HG03520 (cell line): ENCODE measurements around the gene ESPNL.

ENCODE experiments used
- ATAC-seq: cut with Tn5 transposase; IDR thresholded peaks from one replicate; pipeline ENCODE4 v1.9.1; 2021; ENCODE audit warnings: mild to moderate bottlenecking, moderate library complexity; ENCODE audit not compliant: unreplicated experiment

Gene ESPNL

DNA sequence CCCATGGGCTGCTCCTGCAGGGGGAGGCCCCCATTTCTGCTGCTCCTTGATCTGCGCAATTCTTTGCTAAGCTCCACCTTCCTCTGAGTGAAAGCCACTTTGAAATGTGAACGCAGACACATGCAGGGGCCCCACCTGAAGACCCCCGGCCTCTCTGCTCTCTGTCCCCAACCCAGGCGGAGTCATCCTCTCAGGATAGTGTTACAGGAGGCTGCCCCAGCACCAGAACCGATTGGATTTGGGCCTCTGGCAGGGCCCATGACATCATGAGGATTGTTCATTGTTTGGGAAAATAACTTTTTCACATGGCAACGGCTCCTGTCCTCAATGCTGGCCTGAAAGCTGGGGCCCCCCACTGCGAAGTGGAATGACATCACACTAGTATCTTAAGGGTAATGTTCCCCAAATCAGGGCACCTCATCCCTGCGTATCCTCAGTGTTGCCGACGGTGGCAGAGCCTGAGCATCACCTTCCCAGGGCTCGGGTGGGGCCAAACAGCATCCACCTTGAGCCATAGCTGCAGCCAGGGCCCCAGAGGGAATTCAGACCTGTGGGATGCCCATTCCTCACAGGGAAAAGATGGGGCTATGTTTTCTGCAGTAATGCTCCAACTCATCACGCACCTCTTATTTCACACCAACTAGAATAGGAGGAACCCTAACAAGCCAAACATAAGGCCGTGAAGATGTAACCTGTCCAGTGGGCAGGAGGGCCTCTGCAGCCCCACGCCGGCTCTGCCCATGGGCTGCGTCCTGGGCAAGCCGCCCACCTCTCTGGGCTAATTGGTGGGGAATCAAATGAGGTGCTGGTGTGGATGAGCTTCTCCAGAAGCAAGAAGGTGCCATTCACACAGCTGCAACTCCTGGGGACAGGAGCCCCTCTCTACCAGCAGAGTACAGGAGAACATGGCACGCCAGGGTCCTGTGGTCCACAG is 55.9 kb downstream of the ESPNL start:
- no peak for ATAC-seq

DNA sequence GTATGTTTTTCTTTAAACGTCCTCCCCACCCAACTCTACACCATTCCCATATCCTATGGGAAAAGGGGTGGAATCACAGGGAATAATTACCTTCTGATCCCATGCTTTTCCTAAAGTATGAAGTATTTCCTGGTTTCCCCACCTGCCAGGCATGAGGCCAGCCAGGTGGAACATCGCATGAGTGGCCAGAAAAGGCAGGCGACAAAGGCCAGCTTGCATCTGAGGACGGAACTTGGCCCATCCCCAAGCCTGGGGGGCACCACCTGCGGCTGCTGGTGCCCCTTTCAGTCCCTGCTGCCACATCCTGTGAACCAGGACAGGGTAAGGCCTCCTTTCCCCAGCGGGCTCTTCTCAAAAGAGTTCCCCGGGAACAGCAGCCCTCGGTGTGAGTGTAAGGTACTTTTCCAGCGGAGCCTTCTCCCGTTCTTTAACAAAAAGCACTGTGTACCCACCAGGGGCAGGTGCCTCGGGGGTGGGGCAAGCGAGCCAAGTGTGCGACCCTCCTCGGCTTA is 57.4 kb downstream of the ESPNL start:
- ATAC-seq, result no peak

DNA sequence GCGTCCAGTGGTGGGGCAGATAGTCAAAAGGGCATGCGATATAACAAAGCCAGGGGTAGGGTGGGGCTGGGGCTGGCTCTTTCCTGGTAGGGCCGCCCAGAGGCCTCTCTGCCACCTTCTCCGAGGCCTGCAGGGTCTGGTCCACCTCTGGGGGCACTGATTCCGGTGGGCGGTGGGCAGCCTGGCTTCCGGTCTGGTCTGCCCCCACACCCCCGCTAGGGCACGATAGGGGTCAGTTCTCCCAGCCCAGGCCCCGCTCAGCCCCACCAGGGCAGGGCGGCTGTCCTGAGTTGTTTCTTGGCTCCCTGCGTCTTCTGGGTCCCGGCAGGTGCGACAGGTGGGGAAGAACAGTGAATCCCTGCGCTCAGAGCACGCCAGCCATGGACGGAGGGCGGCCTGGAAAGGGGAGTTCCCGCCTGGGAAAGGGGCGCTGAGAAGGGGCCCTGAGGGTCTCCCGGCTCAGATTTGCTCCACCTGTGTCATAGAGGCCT is 57.9 kb downstream of the ESPNL start:
- ATAC-seq, result no peak

DNA sequence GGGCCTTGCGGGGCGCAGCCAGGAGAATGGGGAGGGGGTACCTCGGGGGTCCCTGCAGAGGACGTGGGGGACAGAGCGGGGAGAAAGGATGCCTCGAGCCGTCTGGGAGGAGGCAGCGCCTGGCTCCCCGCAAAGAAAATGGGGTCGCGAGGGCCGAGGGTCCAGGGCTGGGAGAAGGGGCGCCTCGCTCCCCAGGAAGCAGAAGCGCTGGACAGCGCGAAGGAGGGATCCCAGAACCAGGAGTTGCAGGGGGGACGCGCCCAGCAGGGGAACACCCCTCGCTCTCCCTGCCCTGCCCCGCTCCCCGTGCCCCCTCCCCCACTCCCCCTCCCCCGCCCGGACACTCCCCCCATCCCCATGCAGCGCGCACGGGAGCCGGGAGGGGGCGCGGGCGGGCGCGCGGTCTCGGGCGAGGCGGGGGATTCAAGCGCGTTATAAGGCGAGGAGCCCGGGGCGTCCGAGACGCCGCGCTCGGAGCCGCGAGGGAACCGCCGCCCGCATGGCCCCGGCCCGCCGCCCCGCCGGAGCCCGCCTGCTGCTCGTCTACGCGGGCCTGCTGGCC is 58.5 kb downstream of the ESPNL start, which contains the start of gene ERFE:
Gene ERFE (plus strand): TSS at position 462 of the 562 bp plus-strand sequence. CDS start 38 bp downstream, at position 500.
- no peak for ATAC-seq

DNA sequence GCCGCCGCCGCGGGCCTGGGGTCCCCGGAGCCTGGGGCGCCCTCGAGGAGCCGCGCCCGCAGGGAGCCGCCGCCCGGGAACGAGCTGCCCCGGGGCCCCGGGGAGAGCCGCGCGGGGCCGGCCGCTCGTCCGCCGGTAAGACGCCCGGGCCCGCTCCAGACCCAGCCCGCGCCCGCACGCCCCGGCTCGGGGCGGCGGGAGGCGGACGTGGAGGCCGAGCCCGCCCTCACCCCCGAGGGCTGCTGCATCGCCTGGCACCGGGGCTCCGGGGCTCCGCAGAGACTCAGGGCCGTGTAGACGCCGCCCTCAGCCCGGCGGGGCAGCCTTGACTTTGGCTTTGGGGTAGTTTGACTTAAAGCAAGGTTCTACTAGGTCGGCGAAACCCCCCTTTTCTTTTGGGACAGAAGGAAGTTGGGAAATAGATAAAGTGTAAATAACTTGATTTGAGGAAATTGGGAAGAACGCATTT is 59.0 kb downstream of the ESPNL start:
- ATAC-seq, result no peak

DNA sequence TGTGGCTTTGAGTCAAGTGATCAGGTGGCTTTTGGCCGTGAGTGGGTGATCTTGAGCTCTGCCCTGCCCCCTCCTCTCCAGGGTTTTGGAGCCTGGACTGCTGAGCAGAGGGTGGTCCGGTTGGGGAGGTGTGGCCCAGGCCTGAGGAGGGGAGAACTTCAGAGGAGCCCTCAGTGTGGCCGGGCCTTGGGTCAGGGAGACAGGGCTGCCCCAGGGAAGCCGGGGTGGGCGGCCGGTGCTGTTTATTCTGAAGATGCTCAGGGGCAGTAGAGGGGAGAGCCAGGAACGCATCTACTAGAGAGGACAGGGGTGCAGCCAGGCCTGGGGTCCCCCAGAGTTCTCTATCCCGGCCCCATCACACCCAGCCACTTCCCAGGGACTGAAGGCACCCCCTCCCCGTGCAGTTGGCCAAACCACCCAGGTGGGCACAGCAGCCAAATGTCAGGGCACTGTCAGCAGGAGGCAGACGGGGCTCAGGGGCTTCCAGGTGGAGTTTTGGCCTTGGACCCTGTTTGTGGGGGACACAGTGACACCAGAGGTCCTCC is 59.6 kb downstream of the ESPNL start:
- ATAC-seq, result no peak

DNA sequence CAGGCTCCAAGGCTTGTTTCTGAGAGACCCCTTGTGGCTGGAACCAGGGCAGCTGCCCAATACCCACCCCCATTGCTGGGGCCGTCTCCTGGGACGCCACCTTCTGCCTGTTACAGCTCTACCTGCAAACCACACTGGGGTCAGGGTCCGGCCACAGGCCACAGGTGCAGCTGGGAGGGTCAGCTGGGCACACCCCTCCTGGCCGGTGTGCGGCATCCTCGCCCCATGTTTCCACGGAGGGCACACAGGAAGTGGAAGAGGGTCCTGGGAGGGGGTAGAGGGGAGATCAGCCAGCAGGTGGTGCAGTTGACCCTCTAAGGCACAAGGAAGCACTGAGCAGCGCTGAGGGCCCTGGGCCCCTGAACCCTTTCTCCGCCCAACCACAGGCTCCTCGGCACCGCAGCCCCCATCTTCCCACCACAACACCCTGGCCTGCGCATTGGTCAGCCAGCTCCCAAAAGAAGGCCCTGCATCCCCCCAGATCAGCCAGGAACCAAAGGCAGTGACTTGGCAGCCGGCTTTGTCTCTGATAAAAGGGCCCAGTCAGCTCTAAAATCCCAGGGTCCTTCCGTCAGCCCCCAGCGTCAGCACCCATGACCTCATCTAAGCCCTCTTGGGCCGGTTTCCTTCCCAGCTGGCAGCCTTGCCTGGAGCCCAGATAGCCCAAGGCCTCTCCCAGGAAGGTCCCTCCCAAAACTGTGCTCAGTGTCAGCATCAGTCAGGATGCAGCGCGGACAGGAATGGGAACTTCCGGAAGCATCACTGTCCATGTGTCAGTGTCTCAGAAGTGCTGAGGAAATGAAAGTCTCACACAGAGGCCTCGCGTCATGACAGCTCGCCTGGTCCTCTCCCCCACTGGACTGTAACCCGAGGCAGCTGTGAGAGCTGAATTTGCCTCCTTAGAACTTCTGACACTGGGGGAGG is 60.3 kb downstream of the ESPNL start:
- no peak for ATAC-seq

DNA sequence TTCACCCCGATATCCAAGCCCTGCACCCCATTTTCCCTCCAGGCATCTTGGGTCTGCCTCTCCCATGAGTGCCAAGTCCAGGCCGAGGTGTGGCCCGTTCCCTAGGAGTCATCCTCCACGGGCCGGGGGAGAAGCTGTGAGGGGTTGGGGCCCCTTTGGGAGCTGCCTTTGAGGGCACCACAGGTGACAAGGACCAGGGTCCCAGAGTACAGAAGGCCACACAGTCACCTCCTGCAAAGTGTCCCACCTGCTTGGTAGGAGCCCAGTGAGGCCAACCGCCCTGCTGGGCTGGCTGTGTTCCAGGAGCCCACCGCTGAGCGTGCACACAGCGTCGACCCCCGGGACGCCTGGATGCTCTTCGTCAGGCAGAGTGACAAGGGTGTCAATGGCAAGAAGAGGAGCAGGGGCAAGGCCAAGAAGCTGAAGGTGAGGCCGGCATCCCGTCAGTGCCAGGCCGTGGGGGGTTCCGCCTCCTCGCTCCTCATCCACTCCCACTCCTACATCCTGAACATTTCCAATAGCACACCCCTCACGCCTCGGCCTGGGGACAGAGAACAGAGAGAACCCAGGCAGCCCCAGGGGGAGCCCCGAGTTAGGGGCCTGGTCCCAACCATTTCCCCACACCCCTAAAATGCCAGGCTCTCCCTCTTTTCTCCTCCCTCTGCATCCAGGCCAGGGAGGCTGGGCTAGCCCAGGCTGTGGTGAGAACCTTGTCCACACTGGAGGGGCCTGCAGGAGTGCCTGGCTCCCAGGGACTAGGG is 61.3 kb downstream of the ESPNL start:
- ATAC-seq, result no peak

DNA sequence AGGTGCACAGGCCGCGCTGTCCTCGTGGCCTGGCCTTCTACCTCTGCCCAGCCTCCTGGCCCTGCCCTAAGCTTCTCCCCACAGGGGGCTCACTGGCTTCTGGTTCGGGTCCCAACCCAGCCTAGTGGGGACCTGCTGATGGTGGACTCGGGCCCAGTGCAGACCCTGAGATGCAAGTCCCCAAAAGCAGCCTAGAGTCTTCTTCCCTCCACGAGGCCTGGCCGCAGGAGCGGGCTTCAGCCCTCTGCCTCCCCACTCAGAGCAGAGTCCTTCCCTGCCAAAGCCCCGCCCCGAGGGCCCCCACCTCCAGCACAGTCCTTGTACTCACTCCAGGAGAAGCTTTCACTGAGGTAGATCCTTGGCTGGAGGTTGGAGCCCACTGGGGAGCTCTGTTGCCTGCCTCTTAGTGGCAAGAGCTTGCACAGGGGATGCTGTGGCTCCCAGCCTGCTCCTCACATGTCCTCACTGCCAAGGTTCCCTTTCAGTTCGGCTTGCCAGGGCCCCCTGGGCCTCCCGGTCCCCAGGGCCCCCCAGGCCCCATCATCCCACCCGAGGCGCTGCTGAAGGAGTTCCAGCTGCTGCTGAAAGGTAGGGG is 62.2 kb downstream of the ESPNL start:
- no peak for ATAC-seq

DNA sequence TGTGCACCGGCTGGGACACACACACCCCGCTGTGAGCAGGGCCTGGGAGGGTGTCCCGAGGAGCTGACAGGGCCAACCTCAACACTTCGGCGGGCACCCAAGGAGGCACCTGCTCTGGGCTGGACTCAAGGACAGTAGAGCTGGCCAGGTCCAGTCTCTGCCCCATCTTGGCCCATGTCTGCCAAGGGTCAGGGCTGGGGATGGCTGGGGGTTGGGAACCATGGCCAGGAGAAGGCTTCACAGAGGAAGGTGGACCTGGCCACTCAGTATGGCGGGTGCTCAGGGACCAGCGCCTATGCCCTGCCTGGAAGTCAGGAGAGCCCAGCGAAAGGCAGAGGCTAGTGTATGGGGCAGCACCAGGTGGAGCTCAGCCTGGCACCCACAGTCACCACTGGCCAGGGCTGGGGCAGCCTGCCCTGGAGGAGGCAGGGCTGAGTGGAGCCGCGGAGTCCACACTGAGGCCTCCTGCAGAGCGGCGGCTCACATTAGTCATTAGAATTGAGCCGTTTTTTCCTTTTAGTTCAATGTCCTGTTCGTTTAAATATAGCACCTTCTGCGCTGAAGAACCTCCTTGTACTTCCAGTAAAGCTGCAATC is 62.8 kb downstream of the ESPNL start:
- ATAC-seq, result no peak

DNA sequence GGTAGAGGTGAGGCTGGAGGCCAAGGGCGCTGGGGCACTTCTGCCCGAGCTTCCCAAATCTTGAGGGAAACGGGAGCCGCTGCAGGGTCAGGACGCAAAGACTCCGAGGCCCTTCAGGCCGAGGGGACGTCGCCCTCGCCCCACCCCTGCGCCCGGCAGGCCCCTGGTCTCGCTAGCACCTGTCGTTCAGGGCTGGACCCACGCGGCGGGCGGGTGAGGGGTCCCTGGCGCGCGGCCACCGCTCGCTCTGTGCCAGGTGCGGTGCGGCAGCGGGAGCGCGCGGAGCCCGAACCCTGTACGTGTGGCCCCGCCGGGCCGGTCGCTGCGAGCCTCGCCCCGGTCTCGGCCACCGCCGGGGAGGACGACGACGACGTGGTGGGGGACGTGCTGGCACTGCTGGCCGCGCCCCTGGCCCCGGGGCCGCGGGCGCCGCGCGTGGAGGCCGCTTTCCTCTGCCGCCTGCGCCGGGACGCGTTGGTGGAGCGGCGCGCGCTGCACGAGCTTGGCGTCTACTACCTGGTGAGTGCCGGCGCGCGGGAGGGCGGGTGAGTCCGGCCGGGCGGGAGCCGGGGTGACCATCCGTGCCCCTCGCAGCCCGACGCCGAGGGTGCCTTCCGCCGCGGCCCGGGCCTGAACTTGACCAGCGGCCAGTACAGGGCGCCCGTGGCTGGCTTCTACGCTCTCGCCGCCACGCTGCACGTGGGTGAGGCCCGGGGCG is 63.5 kb downstream of the ESPNL start:
- ATAC-seq, result no peak

DNA sequence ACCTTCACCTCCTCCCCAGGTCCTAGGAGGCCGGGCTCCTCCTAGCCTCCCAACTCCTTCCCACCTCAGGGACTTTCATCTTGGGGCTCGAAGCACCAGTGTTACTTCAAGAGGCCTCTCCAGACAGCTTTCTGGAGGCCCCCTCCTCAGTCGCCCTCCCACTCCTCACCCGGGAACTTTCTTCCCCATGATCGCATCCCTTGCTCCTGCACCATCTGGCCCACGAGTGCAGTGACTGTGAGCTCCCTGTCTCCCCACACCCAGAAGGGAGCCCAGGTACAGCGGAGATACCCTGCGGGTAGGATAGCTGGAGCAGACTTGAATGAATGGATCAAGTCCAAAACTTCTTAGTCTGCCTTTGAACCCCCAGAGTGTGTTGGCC is 64.8 kb downstream of the ESPNL start:
- ATAC-seq, result no peak

DNA sequence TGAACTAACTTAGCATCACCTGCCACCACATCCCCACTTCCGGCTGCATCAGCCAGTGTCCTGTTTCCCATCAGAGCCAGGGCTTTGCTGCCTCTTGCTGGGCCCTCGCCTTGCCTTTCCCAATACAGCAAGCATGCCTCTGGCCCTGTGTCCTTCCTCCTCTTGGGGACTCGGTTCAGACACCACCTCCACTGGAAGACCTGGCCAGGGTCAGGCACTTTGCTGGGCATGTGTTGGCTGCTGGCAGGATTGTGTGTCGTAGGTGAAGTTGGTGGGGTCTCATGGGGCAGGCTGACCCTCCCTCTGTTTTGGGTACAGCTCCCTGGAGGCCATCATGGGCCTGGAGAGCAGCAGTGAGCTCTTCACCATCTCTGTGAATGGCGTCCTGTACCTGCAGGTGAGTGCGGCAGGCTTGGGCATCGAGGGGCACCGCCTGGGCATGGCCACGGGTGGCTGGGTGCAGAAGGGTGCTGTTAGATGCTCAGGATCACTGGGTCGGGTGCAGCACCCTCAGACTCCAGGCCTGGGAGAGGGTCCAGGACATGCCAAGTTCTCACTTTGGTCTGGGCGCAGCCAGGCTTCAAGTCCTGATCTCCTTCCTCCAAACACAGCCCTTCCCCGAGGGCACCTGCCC is 65.3 kb downstream of the ESPNL start:
- ATAC-seq, result no peak

DNA sequence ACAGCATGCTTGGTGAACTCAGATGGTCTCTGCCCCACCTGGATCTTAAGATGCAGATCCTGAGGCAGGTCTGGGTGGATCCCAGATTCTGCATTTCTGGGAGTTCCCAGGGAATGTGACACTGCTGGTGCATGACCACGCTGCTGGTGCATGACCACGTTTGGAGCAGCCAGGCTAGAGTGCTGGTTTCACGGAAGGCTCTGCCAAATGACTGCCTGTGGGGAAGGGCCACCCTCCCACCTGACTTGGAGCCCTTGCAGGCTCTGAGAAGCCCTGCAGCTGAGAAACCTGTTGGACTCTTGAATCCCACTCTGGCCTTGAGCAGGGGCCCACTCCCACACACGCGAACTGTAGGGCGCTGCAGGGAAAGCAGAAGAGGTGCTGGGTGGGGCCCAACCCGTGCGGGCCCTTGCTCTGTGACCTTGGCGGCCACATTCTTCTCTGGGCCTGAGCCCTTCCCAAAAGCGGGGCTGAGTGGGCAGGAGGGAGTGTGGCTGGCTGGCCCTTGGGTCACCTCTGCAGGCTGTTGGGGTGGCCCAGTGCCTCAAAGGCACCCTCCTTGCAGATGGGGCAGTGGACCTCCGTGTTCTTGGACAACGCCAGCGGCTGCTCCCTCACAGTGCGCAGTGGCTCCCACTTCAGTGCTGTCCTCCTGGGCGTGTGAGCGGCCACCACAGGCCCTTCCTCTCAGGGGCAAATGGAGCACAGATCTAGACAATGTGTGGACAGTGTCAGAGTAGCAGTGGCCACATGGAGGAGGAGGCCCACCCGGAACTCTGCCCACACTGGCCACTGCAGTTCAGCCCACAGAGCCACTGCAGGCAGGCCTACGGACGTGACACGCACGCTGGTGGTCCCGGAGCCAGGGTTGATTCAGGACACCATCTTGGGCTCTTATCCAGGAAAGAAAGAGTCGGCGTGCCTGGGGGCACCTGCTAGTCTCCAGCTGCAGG is 66.5 kb downstream of the ESPNL start:
- no peak for ATAC-seq

DNA sequence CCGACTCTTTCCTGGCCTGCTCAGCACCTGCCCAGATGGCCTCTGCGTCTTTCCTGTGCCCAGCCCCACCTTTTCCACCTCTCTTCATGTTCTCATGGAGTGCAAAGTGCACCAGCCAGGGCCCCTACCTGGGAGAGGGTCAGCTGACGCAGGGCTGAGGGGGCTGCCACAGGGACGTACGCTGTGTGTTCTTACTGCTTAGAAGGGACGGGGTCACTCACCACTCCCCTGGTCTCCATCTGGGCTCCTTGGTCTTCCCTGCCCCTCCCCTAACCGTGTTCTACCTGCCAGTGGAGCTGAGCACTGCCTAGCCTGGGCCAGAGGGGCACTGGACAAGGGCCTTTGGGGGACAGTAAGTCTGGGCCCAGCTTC is 67.2 kb downstream of the ESPNL start:
- no peak for ATAC-seq

DNA sequence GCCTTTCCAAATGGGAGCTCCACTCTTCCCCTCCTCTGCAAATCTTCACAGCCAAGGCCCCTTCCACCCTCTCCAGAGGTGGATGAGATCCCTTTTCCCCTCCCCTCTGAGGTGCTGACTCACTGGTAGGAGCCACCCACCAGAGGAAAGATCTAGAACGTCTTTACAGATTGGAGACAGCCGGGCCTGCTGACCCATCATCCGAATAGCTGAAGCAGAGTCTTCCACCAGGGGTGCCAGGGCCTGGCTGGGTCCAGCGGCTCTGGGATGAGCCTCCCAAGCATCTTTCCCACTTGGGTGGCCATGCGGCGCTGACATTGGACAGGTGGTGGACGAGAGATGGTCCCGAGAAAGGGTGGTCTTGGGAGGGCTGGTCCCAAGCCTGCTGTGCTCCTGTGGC is 67.6 kb downstream of the ESPNL start:
- ATAC-seq, result no peak
